K562 (cell line): Measurements from ENCODE around the gene BCL7B. TPM values are rescaled to one million over a fixed set of nuclear protein-coding genes. Genes with fewer than 3 reads are reported as not detected.
A peak's percentile ranks its signal among the peaks of the same experiment; 100 is the strongest.

ENCODE experiments used
- ATAC-seq: fragments of 200-7000 bp; cut with Tn5 transposase; 3 replicates; pipeline ENCODE4 v1.9.1; 2020; ENCODE audit warnings: moderate library complexity
- BruUV-seq: library from RNA; stranded (reverse); fragments of 400-500 nt; replicated peaks from 2 replicates; lab custom pipeline; 2021; lab: Mats Ljungman, UMichigan
- CTCF ChIA-PET: fragments of 300-600 bp; formaldehyde crosslinking; extraction: SDS; loops from one replicate; lab custom pipeline; 2021; ENCODE audit warnings: low intra/inter-chr PET ratio; lab: Yijun Ruan, JAX
- POLR2A ChIA-PET: fragments of 300-600, 350-650 bp; sonication (Branson Sonifier 250); formaldehyde crosslinking; extraction: SDS; loops from one replicate; lab custom pipeline; 2021; ENCODE audit warnings: antibody characterized with exemption, inconsistent platforms; lab: Yijun Ruan, JAX
- DNase-seq, 4 experiments: peaks; one replicate each; pipeline versions ENCODE4 v3.0.0 to v3.0.0-alpha.2; 2011 to 2018; ENCODE audit warnings: low spot score in 3 of 4, mixed read lengths in 3 of 4; ENCODE audit errors: extremely low read depth in 1 of 4
- FAIRE-seq: peaks from 2 replicates; lab custom pipeline; 2011; peaks lifted over from hg19 to GRCh38; lab: Jason Lieb, UNC
- H2AFZ ChIP-seq: 2 replicates; pipeline ENCODE4 v1.6.0; 2011; ENCODE audit warnings: low read depth, low read length, control low read depth, inconsistent platforms
- H3K27ac ChIP-seq: fragments of 200-600 bp; 3 replicates; pipeline ENCODE4 v1.8.0; 2011; ENCODE audit warnings: low read depth, mild to moderate bottlenecking, control low read depth, inconsistent platforms, low read length, moderate library complexity, mixed read lengths; ENCODE audit errors: extremely low read depth
- H3K27me3 ChIP-seq, 2 experiments: fragments of 300-600 bp in 1 of 2; 2 replicates in 1 of 2; 3 replicates in 1 of 2; pipeline versions ENCODE4 v1.6.0 to v1.8.0; 2011; ENCODE audit warnings: inconsistent platforms in 2 of 2, low read length in 2 of 2, mild to moderate bottlenecking in 1 of 2, mixed read lengths in 1 of 2, moderate library complexity in 1 of 2; ENCODE audit not compliant: control insufficient read depth in 2 of 2, insufficient read depth in 2 of 2
- H3K36me3 ChIP-seq: fragments of 300-600 bp; 3 replicates; pipeline ENCODE4 v1.8.0; 2011; ENCODE audit warnings: mild to moderate bottlenecking, low read length, inconsistent platforms; ENCODE audit not compliant: control insufficient read depth, insufficient read depth
- H3K4me1 ChIP-seq, 2 experiments: fragments of 200-600 bp in 1 of 2; replicated peaks in 1 of 2; 2 replicates in 1 of 2; 3 replicates in 1 of 2; pipeline versions ENCODE4 v1.5.1 to v1.8.0; 2011; ENCODE audit warnings: inconsistent platforms in 2 of 2, low read length in 2 of 2, mild to moderate bottlenecking in 1 of 2, mixed read lengths in 1 of 2, moderate library complexity in 1 of 2; ENCODE audit not compliant: control insufficient read depth in 2 of 2, insufficient read depth in 2 of 2
- H3K4me2 ChIP-seq: 2 replicates; pipeline ENCODE4 v1.6.1; 2011; ENCODE audit warnings: low read length, control low read depth, inconsistent platforms, mixed read lengths; ENCODE audit not compliant: insufficient read depth
- H3K4me3 ChIP-seq: fragments of 200-600 bp; sonication (generic), shearing (Covaris generic); 2 replicates; pipeline ENCODE4 v1.5.1; 2016; ENCODE audit warnings: control low read depth, inconsistent platforms
- H3K79me2 ChIP-seq: fragments of 200-600 bp; 3 replicates; pipeline ENCODE4 v1.8.0; 2011; ENCODE audit warnings: low read length, inconsistent platforms; ENCODE audit not compliant: control insufficient read depth, insufficient read depth
- H3K9ac ChIP-seq, 2 experiments: 2 replicates each; pipeline versions ENCODE4 v1.6.0 to v1.6.1; 2011; ENCODE audit warnings: low read depth in 2 of 2, low read length in 2 of 2, control low read depth in 1 of 2, inconsistent platforms in 1 of 2, mild to moderate bottlenecking in 1 of 2, mixed read lengths in 1 of 2; ENCODE audit not compliant: insufficient read depth in 1 of 2
- H3K9me1 ChIP-seq: one replicate; pipeline ENCODE4 v1.6.0; 2011; ENCODE audit warnings: inconsistent platforms, mild to moderate bottlenecking, low read length, moderate library complexity; ENCODE audit not compliant: control insufficient read depth, insufficient read depth
- H3K9me3 ChIP-seq: replicated peaks from 2 replicates; pipeline ENCODE4 v1.5.1; 2011; ENCODE audit warnings: low read depth, low read length, inconsistent platforms; ENCODE audit not compliant: control insufficient read depth, insufficient read depth
- H4K20me1 ChIP-seq: replicated peaks from 2 replicates; pipeline ENCODE4 v1.6.1; 2011; ENCODE audit warnings: low read length, inconsistent platforms, mixed read lengths; ENCODE audit not compliant: control insufficient read depth, insufficient read depth
- CREB1 ChIP-seq, 2 experiments: sonication (generic) in 1 of 2; formaldehyde crosslinking in 1 of 2; IDR thresholded peaks; 2 replicates each; pipeline versions ENCODE4 v1.6.1 to v1.8.0; 2012 to 2022; ENCODE audit warnings: inconsistent platforms in 1 of 2, mild to moderate bottlenecking in 1 of 2, missing genetic modification reagents in 1 of 2, moderate library complexity in 1 of 2
- ETV1 ChIP-seq: fragments of 450-650 bp; conservative IDR thresholded peaks from 2 replicates; pipeline ENCODE4 v1.6.1; 2016; ENCODE audit warnings: missing genetic modification characterization, control low read depth, low read depth, missing compliant biosample characterization
- GATAD2A ChIP-seq: fragments of 450-650 bp; IDR thresholded peaks from 2 replicates; pipeline ENCODE4 v1.6.1; 2017
- HDAC3 ChIP-seq: fragments of 450-650 bp; IDR thresholded peaks from 2 replicates; pipeline ENCODE4 v1.6.1; 2018; ENCODE audit warnings: borderline replicate concordance, mild to moderate bottlenecking, moderate library complexity; ENCODE audit not compliant: partially characterized antibody
- HMGN3 ChIP-seq: IDR thresholded peaks from 2 replicates; pipeline ENCODE4 v1.6.1; 2011; ENCODE audit warnings: borderline replicate concordance, low read depth, mild to moderate bottlenecking, mixed read lengths, low read length; ENCODE audit not compliant: insufficient read length; ENCODE audit errors: extremely low read depth
- HNRNPL ChIP-seq: fragments of 200-400 bp; formaldehyde crosslinking; IDR thresholded peaks from 2 replicates; pipeline ENCODE4 v1.6.1; 2017; ENCODE audit warnings: low read depth, mild to moderate bottlenecking, low read length
- MCM5 ChIP-seq: fragments of 450-650 bp; IDR thresholded peaks from 2 replicates; pipeline ENCODE4 v1.6.1; 2016; ENCODE audit warnings: low read depth
- TCFL5 ChIP-seq: fragments of 250-450 bp; sonication (Bioruptor Pico); conservative IDR thresholded peaks from 2 replicates; pipeline ENCODE4 v1.6.1; 2021; ENCODE audit warnings: mild to moderate bottlenecking, moderate library complexity, matching md5 sums
- THAP12 ChIP-seq: fragments of 250-450 bp; sonication (Bioruptor Pico); IDR thresholded peaks from 2 replicates; pipeline ENCODE4 v1.9.0; 2021; ENCODE audit warnings: mild to moderate bottlenecking, inconsistent platforms
- ZBTB12 ChIP-seq: fragments of 250-450 bp; sonication (Bioruptor Pico); IDR thresholded peaks from 2 replicates; pipeline ENCODE4 v1.4.0; 2020
- ZNF431 ChIP-seq: sonication (generic); formaldehyde crosslinking; IDR thresholded peaks from 2 replicates; pipeline ENCODE4 v1.8.0; 2022; ENCODE audit warnings: mild to moderate bottlenecking, missing genetic modification reagents
- WGBS: fragments of 100-300 bp; shearing (Covaris generic); methylation state at CpG from one replicate; pipeline ENCODE4 v1.1.6; 2016; ENCODE audit warnings: low coverage, mixed read lengths; ENCODE audit not compliant: insufficient coverage; ENCODE audit errors: missing lambda C conversion rate; 5-methylcytosine and 5-hydroxymethylcytosine counted together
- in situ Hi-C: fragments of 300-500 bp; cut with MboI; formaldehyde crosslinking; loops from 4 replicates; pipeline ENCODE4 v1.15.0; 2018; ENCODE audit warnings: inconsistent platforms, mixed read lengths
- intact Hi-C: fragments of 100-400 bp; cut with micrococcal nuclease; formaldehyde crosslinking; loops from 2 replicates; pipeline ENCODE4 v1.14.2; 2022
- polyA plus RNA-seq, 8 experiments: library from polyadenylated mRNA; depleted of rRNA in 4 of 8; stranded (reverse) in 5 of 8; unstranded in 3 of 8; fragments of >200 nt; fragmentation: Nextera tagmentation in 2 of 8; fragmentation: Illumina TruSeq in 1 of 8; extraction: Ambion mirVana in 2 of 8; extraction: Trizol in 1 of 8; gene quantifications; 2 replicates each; pipeline versions ENCODE4 v1.2.1 to v1.2.3, GENCODE V29; 2011 to 2014; ENCODE audit warnings: inconsistent platforms in 1 of 8, missing spikeins in 1 of 8
- total RNA-seq, 7 experiments: library from RNA; depleted of rRNA in 6 of 7; stranded (reverse); fragments of >200 nt in 6 of 7; fragmentation: Illumina TruSeq in 2 of 7; extraction: Trizol in 2 of 7; gene quantifications; 2 replicates each; pipeline versions ENCODE4 v1.2.1 to v1.2.3, GENCODE V29; 2011 to 2021; ENCODE audit warnings: low replicate concordance in 1 of 7
- TF ChIP-seq, protein P1 (sequence below), 2 experiments: IDR thresholded peaks; 2 replicates each; pipeline ENCODE4 v1.6.1; 2012; ENCODE audit warnings: improper control_type of control experiment in 2 of 2, low read depth in 2 of 2, low read length in 2 of 2, borderline replicate concordance in 1 of 2
- TF ChIP-seq, protein P2 (sequence below): fragments of 450-650 bp; IDR thresholded peaks from 2 replicates; pipeline ENCODE4 v1.7.1; 2018; ENCODE audit warnings: mild to moderate bottlenecking, low read depth; ENCODE audit not compliant: partially characterized antibody

The BCL7B gene
- total and polyA plus RNA-seq, 9 of the 15 experiments (the other 6 are each of a cell fraction or from before 2014, with no cell fraction given): 10.0 to 73.2 (median 32.9) TPM

DNA sequence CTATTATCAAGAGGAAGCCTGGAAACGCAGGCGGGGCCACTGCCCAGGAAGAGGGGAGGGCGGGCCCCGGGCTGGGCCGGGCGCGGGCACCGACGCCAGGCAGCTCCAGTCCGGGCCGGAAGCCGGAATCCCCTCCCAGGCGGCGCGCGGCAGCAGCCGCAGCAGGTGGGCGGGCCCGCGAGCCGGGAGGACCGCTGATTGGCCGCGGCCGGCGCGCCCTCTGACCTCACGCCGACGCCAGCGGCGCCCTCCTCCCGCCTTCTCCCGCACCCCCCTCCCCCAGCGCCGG, 438 bp downstream of the BCL7B start:
- 0% methylated on average over 19 of the region's 36 CpGs for WGBS
- peak; percentile 75 for FAIRE-seq
- Histone ChIP-seq H2AFZ (peak overlapping the region; percentile 90), H3K36me3 (peaks cover 35% of the 10 kb centered on the region), H3K4me3 (peak overlapping the region; percentile 95), H3K79me2 (peaks cover 46% of the 10 kb centered on the region), H3K27ac (peak overlapping the region; percentile 99), H4K20me1 (peaks cover 2% of the 10 kb centered on the region), H3K9me3 (no peaks in the 10 kb centered on the region), H3K9me1 (no peaks in the 10 kb centered on the region), H3K9ac (peak overlapping the region; percentile 90 to 93), H3K4me1 (peaks cover 28 to 33% of the 10 kb centered on the region in 2 experiments), H3K4me2 (peak overlapping the region; percentile 84), H3K27me3 (no peaks in the 10 kb centered on the region)
- intact Hi-C loops (loop anchor here (2.0 kb wide), 1 partner anchor 36 kb away; no protein-coding TSS in a partner anchor), in situ Hi-C loops (no loop called here)
- POLR2A ChIA-PET: interaction anchor here (0.6 to 1.9 kb wide), 13 partner anchors 8 to 181 kb away, joined by 3 to 11 read pairs (median 3); partner anchors contain the start of genes ABHD11, BAZ1B and TBL2
- CTCF ChIA-PET: interaction anchor here (0.7 kb wide), 1 partner anchor 36 kb away, joined by 3 read pairs; no protein-coding TSS in a partner anchor
- peak; percentile 96 for ATAC-seq
- DNase-seq: peak; percentile 97 to 99 (median 97)
- no TSS peak for BruUV-seq
- TF ChIP-seq HMGN3: peak; percentile 86
- no peak for TF ChIP-seq HDAC3
- no peak for TF ChIP-seq MCM5
- peak; percentile 58 for TF ChIP-seq ETV1 (tag)
- TF ChIP-seq, protein P1, sequence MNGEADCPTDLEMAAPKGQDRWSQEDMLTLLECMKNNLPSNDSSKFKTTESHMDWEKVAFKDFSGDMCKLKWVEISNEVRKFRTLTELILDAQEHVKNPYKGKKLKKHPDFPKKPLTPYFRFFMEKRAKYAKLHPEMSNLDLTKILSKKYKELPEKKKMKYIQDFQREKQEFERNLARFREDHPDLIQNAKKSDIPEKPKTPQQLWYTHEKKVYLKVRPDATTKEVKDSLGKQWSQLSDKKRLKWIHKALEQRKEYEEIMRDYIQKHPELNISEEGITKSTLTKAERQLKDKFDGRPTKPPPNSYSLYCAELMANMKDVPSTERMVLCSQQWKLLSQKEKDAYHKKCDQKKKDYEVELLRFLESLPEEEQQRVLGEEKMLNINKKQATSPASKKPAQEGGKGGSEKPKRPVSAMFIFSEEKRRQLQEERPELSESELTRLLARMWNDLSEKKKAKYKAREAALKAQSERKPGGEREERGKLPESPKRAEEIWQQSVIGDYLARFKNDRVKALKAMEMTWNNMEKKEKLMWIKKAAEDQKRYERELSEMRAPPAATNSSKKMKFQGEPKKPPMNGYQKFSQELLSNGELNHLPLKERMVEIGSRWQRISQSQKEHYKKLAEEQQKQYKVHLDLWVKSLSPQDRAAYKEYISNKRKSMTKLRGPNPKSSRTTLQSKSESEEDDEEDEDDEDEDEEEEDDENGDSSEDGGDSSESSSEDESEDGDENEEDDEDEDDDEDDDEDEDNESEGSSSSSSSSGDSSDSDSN (IDR thresholded peaks at IDR 0.05; ENCODE audit: borderline replicate concordance in 1 of 2, low read depth in 2 of 2, low read length in 2 of 2): 0 out of 4 replicates have a peak, but pooled peaks of 1 of the 2 experiments have one; percentile 52
- TF ChIP-seq, protein P2, sequence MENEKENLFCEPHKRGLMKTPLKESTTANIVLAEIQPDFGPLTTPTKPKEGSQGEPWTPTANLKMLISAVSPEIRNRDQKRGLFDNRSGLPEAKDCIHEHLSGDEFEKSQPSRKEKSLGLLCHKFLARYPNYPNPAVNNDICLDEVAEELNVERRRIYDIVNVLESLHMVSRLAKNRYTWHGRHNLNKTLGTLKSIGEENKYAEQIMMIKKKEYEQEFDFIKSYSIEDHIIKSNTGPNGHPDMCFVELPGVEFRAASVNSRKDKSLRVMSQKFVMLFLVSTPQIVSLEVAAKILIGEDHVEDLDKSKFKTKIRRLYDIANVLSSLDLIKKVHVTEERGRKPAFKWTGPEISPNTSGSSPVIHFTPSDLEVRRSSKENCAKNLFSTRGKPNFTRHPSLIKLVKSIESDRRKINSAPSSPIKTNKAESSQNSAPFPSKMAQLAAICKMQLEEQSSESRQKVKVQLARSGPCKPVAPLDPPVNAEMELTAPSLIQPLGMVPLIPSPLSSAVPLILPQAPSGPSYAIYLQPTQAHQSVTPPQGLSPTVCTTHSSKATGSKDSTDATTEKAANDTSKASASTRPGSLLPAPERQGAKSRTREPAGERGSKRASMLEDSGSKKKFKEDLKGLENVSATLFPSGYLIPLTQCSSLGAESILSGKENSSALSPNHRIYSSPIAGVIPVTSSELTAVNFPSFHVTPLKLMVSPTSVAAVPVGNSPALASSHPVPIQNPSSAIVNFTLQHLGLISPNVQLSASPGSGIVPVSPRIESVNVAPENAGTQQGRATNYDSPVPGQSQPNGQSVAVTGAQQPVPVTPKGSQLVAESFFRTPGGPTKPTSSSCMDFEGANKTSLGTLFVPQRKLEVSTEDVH: no peak
- TF ChIP-seq ZNF431 (CRISPR knock-in tag): no peak
- peak; percentile 67 for TF ChIP-seq ZBTB12 (CRISPR knock-in tag)
- no peak for TF ChIP-seq TCFL5
- TF ChIP-seq THAP12 (CRISPR knock-in tag): 0 out of 2 replicates have a peak, but pooled peaks have one; percentile 69
- TF ChIP-seq HNRNPL: peak; percentile 95
- no peak for TF ChIP-seq GATAD2A
- TF ChIP-seq CREB1 (IDR thresholded peaks at IDR 0.05): peak; percentile 93
- peak; percentile 74 for TF ChIP-seq CREB1 (CRISPR knock-in tag; IDR thresholded peaks at IDR 0.05)
